ENCODE results near the gene MOG. TPM values are rescaled to one million over a fixed set of nuclear protein-coding genes. Genes with fewer than 3 reads are reported as not detected.
A peak's percentile ranks its signal among the peaks of the same experiment; 100 is the strongest.

MOG gene
- total RNA-seq, 1 experiment from 2014 or later: not detected

GRCh38 chr6:29651413-29652197 is 5.3 kb upstream of the MOG start:
- no peak overlapping the region for H3K4me3 Mint-ChIP-seq (ENCODE audit: low read depth, unreplicated experiment)
- no peaks in the 10 kb centered on the region for H3K4me1 Mint-ChIP-seq (ENCODE audit: low read depth, unreplicated experiment)
- CTCF ChIA-PET: interaction anchor here (0.5 to 1.2 kb wide), 3 partner anchors 38 to 107 kb away, joined by 3 to 9 read pairs (median 5); no protein-coding TSS in a partner anchor
- no peak for DNase-seq
- no peaks in the 10 kb centered on the region for H3K27me3 Mint-ChIP-seq (ENCODE audit: unreplicated experiment)
- intact Hi-C loops (cut with micrococcal nuclease; ENCODE audit: unreplicated experiment): loop anchor here (5.0 kb wide), 2 partner anchors 36 to 186 kb away; no protein-coding TSS in a partner anchor
- TF ChIP-seq CTCF (IDR thresholded peaks at IDR 0.05; ENCODE audit: unreplicated experiment): peak; percentile 58
- no peak overlapping the region for H3K27ac Mint-ChIP-seq (ENCODE audit: unreplicated experiment)
- BruUV-seq (replicated peaks): no TSS peak
- no peaks in the 10 kb centered on the region for H3K9me3 Mint-ChIP-seq (ENCODE audit: low read depth, unreplicated experiment)
- H3K36me3 Mint-ChIP-seq (ENCODE audit: insufficient read depth, unreplicated experiment): peaks cover 16% of the 10 kb centered on the region

- Mint-ChIP-seq H3K27ac (ENCODE audit: unreplicated experiment) (no peak overlapping the region), H3K4me1 (ENCODE audit: low read depth, unreplicated experiment) (no peaks in the 10 kb centered on the region), H3K36me3 (ENCODE audit: insufficient read depth, unreplicated experiment) (peaks cover 16% of the 10 kb centered on the region), H3K27me3 (ENCODE audit: unreplicated experiment) (no peaks in the 10 kb centered on the region), H3K4me3 (ENCODE audit: low read depth, unreplicated experiment) (no peak overlapping the region), H3K9me3 (ENCODE audit: low read depth, unreplicated experiment) (no peaks in the 10 kb centered on the region)
- intact Hi-C loops (cut with micrococcal nuclease; ENCODE audit: unreplicated experiment): loop anchor here (5.0 kb wide), 2 partner anchors 35 to 185 kb away; no protein-coding TSS in a partner anchor
- TF ChIP-seq CTCF (IDR thresholded peaks at IDR 0.05; ENCODE audit: unreplicated experiment): no peak
- CTCF ChIA-PET: interaction anchor here (2.1 to 2.6 kb wide), 2 partner anchors 19 to 25 kb away, joined by 10 to 28 read pairs; no protein-coding TSS in a partner anchor
- no peak for DNase-seq
- no TSS peak for BruUV-seq (replicated peaks)
Observed at GRCh38 chr6:29652198-29652584, 4.7 kb upstream of the MOG start.

GRCh38 chr6:29653452-29654038 is 3.3 kb upstream of the MOG start:
- H3K27ac Mint-ChIP-seq (ENCODE audit: unreplicated experiment): no peak overlapping the region
- no peaks in the 10 kb centered on the region for H3K4me1 Mint-ChIP-seq (ENCODE audit: low read depth, unreplicated experiment)
- peak; percentile 60 for TF ChIP-seq CTCF (IDR thresholded peaks at IDR 0.05; ENCODE audit: unreplicated experiment)
- H3K27me3 Mint-ChIP-seq (ENCODE audit: unreplicated experiment): no peaks in the 10 kb centered on the region
- peak; percentile 51 for DNase-seq
- CTCF ChIA-PET: interaction anchor here (0.6 to 2.6 kb wide), 15 partner anchors 8 to 779 kb away, joined by 3 to 28 read pairs (median 5); partner anchors contain the start of gene GABBR1
- no peaks in the 10 kb centered on the region for H3K9me3 Mint-ChIP-seq (ENCODE audit: low read depth, unreplicated experiment)
- no TSS peak for BruUV-seq (replicated peaks)
- peaks cover 16% of the 10 kb centered on the region for H3K36me3 Mint-ChIP-seq (ENCODE audit: insufficient read depth, unreplicated experiment)
- H3K4me3 Mint-ChIP-seq (ENCODE audit: low read depth, unreplicated experiment): no peak overlapping the region
- intact Hi-C loops (cut with micrococcal nuclease; ENCODE audit: unreplicated experiment): loop anchor here (5.0 kb wide), 2 partner anchors 34 to 184 kb away; no protein-coding TSS in a partner anchor

- Mint-ChIP-seq H3K27me3 (ENCODE audit: unreplicated experiment) (no peaks in the 10 kb centered on the region), H3K4me1 (ENCODE audit: low read depth, unreplicated experiment) (no peaks in the 10 kb centered on the region), H3K27ac (ENCODE audit: unreplicated experiment) (no peak overlapping the region), H3K4me3 (ENCODE audit: low read depth, unreplicated experiment) (no peak overlapping the region), H3K36me3 (ENCODE audit: insufficient read depth, unreplicated experiment) (no peaks in the 10 kb centered on the region), H3K9me3 (ENCODE audit: low read depth, unreplicated experiment) (no peaks in the 10 kb centered on the region)
- CTCF ChIA-PET: interaction anchor here (1.1 kb wide), 1 partner anchor 94 kb away, joined by 6 read pairs; no protein-coding TSS in a partner anchor
- no peak for DNase-seq
- no peak for TF ChIP-seq CTCF (IDR thresholded peaks at IDR 0.05; ENCODE audit: unreplicated experiment)
- intact Hi-C loops (cut with micrococcal nuclease; ENCODE audit: unreplicated experiment): no loop called here
- BruUV-seq (replicated peaks): no TSS peak
Observed at GRCh38 chr6:29655658-29656057, 1.2 kb upstream of the MOG start.

All from Calu3 (cell line).